SK-N-SH treated with all-trans-retinoic acid at 6 μM for 48 hours (cell line): Measurements from ENCODE around the gene ADAMTS2.

Source experiments
- ATAC-seq: fragments of 200-7000 bp; cut with Tn5 transposase; 3 replicates; pipeline ENCODE4 v1.9.1; 2020; ENCODE audit warnings: mild to moderate bottlenecking, moderate library complexity
- ARNTL ChIP-seq: fragments of 450-650 bp; formaldehyde crosslinking; IDR thresholded peaks from 2 replicates; pipeline ENCODE4 v1.5.0; 2020; ENCODE audit warnings: low read depth, mild to moderate bottlenecking, moderate library complexity, borderline replicate concordance
- BACH2 ChIP-seq: fragments of 250-450 bp; sonication (Bioruptor Pico); IDR thresholded peaks from 2 replicates; pipeline ENCODE4 v1.9.0; 2021; ENCODE audit warnings: mild to moderate bottlenecking, borderline replicate concordance
- CREB5 ChIP-seq: fragments of 250-450 bp; sonication (Bioruptor Pico); IDR thresholded peaks from 2 replicates; pipeline ENCODE4 v1.5.1; 2020; ENCODE audit warnings: low read depth, mild to moderate bottlenecking, moderate library complexity
- ESRRG ChIP-seq: fragments of 250-450 bp; sonication (Bioruptor Pico); IDR thresholded peaks from 2 replicates; pipeline ENCODE4 v1.6.1; 2021; ENCODE audit warnings: mild to moderate bottlenecking
- GLIS3 ChIP-seq: fragments of 250-450 bp; sonication (Bioruptor Pico); IDR thresholded peaks from 2 replicates; pipeline ENCODE4 v1.5.0; 2020; ENCODE audit warnings: mild to moderate bottlenecking, moderate library complexity
- ISL1 ChIP-seq: fragments of 250-450 bp; sonication (Bioruptor Pico); IDR thresholded peaks from 2 replicates; pipeline ENCODE4 v2.1.2; 2022; ENCODE audit warnings: mild to moderate bottlenecking, moderate library complexity
- OSR1 ChIP-seq: fragments of 250-450 bp; sonication (Bioruptor Pico); IDR thresholded peaks from 2 replicates; pipeline ENCODE4 v1.8.0; 2022; ENCODE audit warnings: moderate library complexity, mild to moderate bottlenecking, inconsistent platforms
- POU6F1 ChIP-seq: fragments of 250-450 bp; sonication (Bioruptor Pico); IDR thresholded peaks from 2 replicates; pipeline ENCODE4 v1.8.0; 2021; ENCODE audit warnings: low read depth, mild to moderate bottlenecking, moderate library complexity, borderline replicate concordance
- PPARA ChIP-seq: fragments of 250-450 bp; sonication (Bioruptor Pico); IDR thresholded peaks from 2 replicates; pipeline ENCODE4 v1.5.0; 2020; ENCODE audit warnings: mild to moderate bottlenecking, borderline replicate concordance
- RARB ChIP-seq: fragments of 250-450 bp; sonication (Bioruptor Pico); IDR thresholded peaks from 2 replicates; pipeline ENCODE4 v1.8.0; 2021; ENCODE audit warnings: mild to moderate bottlenecking, moderate library complexity
- TCF4 ChIP-seq: fragments of 250-450 bp; sonication (Bioruptor Pico); IDR thresholded peaks from 2 replicates; pipeline ENCODE4 v1.8.0; 2021; ENCODE audit warnings: mild to moderate bottlenecking, moderate library complexity, borderline replicate concordance
- TOX ChIP-seq: fragments of 250-450 bp; sonication (Bioruptor Pico); IDR thresholded peaks from 2 replicates; pipeline ENCODE4 v1.8.0; 2021; ENCODE audit warnings: mild to moderate bottlenecking, moderate library complexity, borderline replicate concordance
- ZC3H10 ChIP-seq: fragments of 250-450 bp; sonication (Bioruptor Pico); IDR thresholded peaks from 2 replicates; pipeline ENCODE4 v1.5.1; 2021; ENCODE audit warnings: mild to moderate bottlenecking, moderate library complexity
- ZFP3 ChIP-seq: fragments of 250-450 bp; sonication (Bioruptor Pico); IDR thresholded peaks from 2 replicates; pipeline ENCODE4 v1.5.0; 2020; ENCODE audit warnings: mild to moderate bottlenecking, moderate library complexity
- ZNF565 ChIP-seq: fragments of 450-650 bp; formaldehyde crosslinking; conservative IDR thresholded peaks from 2 replicates; pipeline ENCODE4 v1.5.0; 2020; ENCODE audit warnings: low read depth, mild to moderate bottlenecking, moderate library complexity
- ZNF70 ChIP-seq: fragments of 450-650 bp; formaldehyde crosslinking; IDR thresholded peaks from 2 replicates; pipeline ENCODE4 v1.5.0; 2020; ENCODE audit warnings: mild to moderate bottlenecking, moderate library complexity
- ZNF8 ChIP-seq: fragments of 450-650 bp; formaldehyde crosslinking; IDR thresholded peaks from 2 replicates; pipeline ENCODE4 v1.5.0; 2020; ENCODE audit warnings: mild to moderate bottlenecking, moderate library complexity
- TF ChIP-seq, protein P1 (sequence below): fragments of 250-450 bp; sonication (Bioruptor Pico); IDR thresholded peaks from 2 replicates; pipeline ENCODE4 v1.5.1; 2021; ENCODE audit warnings: mild to moderate bottlenecking, moderate library complexity
- TF ChIP-seq, protein P2 (sequence below): fragments of 250-450 bp; sonication (Bioruptor Pico); IDR thresholded peaks from 2 replicates; pipeline ENCODE4 v1.5.0; 2020; ENCODE audit warnings: mild to moderate bottlenecking, moderate library complexity
- TF ChIP-seq, protein P3 (sequence below): fragments of 250-450 bp; sonication (Bioruptor Pico); IDR thresholded peaks from 2 replicates; pipeline ENCODE4 v1.8.0; 2020; ENCODE audit warnings: mild to moderate bottlenecking, moderate library complexity, borderline replicate concordance

ADAMTS2 gene

GRCh38 chr5:179276838-179277395 lies 68.3 kb downstream of the ADAMTS2 start:
- TF ChIP-seq CREB5 (CRISPR knock-in tag) (no peak), BACH2 (CRISPR knock-in tag) (no peak), ZNF70 (CRISPR knock-in tag) (no peak), TCF4 (CRISPR knock-in tag) (no peak), POU6F1 (CRISPR knock-in tag) (no peak), ZNF8 (CRISPR knock-in tag) (no peak)
- TF ChIP-seq, protein P1, sequence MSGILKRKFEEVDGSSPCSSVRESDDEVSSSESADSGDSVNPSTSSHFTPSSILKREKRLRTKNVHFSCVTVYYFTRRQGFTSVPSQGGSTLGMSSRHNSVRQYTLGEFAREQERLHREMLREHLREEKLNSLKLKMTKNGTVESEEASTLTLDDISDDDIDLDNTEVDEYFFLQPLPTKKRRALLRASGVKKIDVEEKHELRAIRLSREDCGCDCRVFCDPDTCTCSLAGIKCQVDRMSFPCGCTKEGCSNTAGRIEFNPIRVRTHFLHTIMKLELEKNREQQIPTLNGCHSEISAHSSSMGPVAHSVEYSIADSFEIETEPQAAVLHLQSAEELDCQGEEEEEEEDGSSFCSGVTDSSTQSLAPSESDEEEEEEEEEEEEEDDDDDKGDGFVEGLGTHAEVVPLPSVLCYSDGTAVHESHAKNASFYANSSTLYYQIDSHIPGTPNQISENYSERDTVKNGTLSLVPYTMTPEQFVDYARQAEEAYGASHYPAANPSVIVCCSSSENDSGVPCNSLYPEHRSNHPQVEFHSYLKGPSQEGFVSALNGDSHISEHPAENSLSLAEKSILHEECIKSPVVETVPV (CRISPR knock-in tag) = no peak
- ATAC-seq = no peak

- TF ChIP-seq TOX (CRISPR knock-in tag) (no peak), OSR1 (CRISPR knock-in tag) (no peak), ZNF565 (no peak), ARNTL (CRISPR knock-in tag) (no peak)
- TF ChIP-seq, protein P2, sequence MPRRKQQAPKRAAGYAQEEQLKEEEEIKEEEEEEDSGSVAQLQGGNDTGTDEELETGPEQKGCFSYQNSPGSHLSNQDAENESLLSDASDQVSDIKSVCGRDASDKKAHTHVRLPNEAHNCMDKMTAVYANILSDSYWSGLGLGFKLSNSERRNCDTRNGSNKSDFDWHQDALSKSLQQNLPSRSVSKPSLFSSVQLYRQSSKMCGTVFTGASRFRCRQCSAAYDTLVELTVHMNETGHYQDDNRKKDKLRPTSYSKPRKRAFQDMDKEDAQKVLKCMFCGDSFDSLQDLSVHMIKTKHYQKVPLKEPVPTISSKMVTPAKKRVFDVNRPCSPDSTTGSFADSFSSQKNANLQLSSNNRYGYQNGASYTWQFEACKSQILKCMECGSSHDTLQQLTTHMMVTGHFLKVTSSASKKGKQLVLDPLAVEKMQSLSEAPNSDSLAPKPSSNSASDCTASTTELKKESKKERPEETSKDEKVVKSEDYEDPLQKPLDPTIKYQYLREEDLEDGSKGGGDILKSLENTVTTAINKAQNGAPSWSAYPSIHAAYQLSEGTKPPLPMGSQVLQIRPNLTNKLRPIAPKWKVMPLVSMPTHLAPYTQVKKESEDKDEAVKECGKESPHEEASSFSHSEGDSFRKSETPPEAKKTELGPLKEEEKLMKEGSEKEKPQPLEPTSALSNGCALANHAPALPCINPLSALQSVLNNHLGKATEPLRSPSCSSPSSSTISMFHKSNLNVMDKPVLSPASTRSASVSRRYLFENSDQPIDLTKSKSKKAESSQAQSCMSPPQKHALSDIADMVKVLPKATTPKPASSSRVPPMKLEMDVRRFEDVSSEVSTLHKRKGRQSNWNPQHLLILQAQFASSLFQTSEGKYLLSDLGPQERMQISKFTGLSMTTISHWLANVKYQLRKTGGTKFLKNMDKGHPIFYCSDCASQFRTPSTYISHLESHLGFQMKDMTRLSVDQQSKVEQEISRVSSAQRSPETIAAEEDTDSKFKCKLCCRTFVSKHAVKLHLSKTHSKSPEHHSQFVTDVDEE = no peak
- TF ChIP-seq, all 23 proteins: peak for 0
- ATAC-seq = no peak
These were observed 69.1 kb downstream of the ADAMTS2 start for GRCh38 chr5:179275941-179276837.

- TF ChIP-seq RARB (CRISPR knock-in tag) (no peak), ZFP3 (no peak), ARNTL (CRISPR knock-in tag) (no peak), GLIS3 (CRISPR knock-in tag) (no peak), PPARA (CRISPR knock-in tag) (no peak), ISL1 (CRISPR knock-in tag) (no peak), TCF4 (CRISPR knock-in tag) (no peak), ESRRG (no peak), ZNF70 (CRISPR knock-in tag) (no peak), POU6F1 (CRISPR knock-in tag) (no peak), ZNF565 (no peak), BACH2 (CRISPR knock-in tag) (no peak), ZNF8 (CRISPR knock-in tag) (no peak), ZC3H10 (CRISPR knock-in tag) (no peak)
- TF ChIP-seq, protein P3, sequence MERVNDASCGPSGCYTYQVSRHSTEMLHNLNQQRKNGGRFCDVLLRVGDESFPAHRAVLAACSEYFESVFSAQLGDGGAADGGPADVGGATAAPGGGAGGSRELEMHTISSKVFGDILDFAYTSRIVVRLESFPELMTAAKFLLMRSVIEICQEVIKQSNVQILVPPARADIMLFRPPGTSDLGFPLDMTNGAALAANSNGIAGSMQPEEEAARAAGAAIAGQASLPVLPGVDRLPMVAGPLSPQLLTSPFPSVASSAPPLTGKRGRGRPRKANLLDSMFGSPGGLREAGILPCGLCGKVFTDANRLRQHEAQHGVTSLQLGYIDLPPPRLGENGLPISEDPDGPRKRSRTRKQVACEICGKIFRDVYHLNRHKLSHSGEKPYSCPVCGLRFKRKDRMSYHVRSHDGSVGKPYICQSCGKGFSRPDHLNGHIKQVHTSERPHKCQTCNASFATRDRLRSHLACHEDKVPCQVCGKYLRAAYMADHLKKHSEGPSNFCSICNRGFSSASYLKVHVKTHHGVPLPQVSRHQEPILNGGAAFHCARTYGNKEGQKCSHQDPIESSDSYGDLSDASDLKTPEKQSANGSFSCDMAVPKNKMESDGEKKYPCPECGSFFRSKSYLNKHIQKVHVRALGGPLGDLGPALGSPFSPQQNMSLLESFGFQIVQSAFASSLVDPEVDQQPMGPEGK (CRISPR knock-in tag) = no peak
- ATAC-seq = no peak
These were observed 69.8 kb downstream of the ADAMTS2 start for GRCh38 chr5:179275381-179275878.
